ENCODE data around the gene KCNIP3. TPM values are rescaled to one million over a fixed set of nuclear protein-coding genes. Genes with fewer than 3 reads are reported as not detected.

The KCNIP3 gene
- total RNA-seq, 1 donor from 2014 or later, result 0.39 TPM

- Mint-ChIP-seq H3K27me3 (ENCODE audit: low read depth) (no peaks in the 10 kb centered on the region), H3K4me3 (ENCODE audit: low read depth) (no peak overlapping the region), H3K27ac (no peak overlapping the region), H3K36me3 (ENCODE audit: low read depth) (no peaks in the 10 kb centered on the region), H3K4me1 (ENCODE audit: low read depth) (no peaks in the 10 kb centered on the region), H3K9me3 (no peaks in the 10 kb centered on the region)
- no peak for DNase-seq (ENCODE audit: low spot score)
- intact Hi-C loops (cut with micrococcal nuclease), result no loop called here
Measured at GRCh38 chr2:95305380-95306061, 8.4 kb downstream of the KCNIP3 start.

- DNase-seq (ENCODE audit: low spot score), result no peak
- intact Hi-C loops (cut with micrococcal nuclease), result no loop called here
- H3K36me3 Mint-ChIP-seq (ENCODE audit: low read depth), result no peaks in the 10 kb centered on the region
- no peaks in the 10 kb centered on the region for H3K27me3 Mint-ChIP-seq (ENCODE audit: low read depth)
- no peak overlapping the region for H3K27ac Mint-ChIP-seq
- no peaks in the 10 kb centered on the region for H3K9me3 Mint-ChIP-seq
- H3K4me3 Mint-ChIP-seq (ENCODE audit: low read depth), result no peak overlapping the region
- H3K4me1 Mint-ChIP-seq (ENCODE audit: low read depth), result no peaks in the 10 kb centered on the region
Measured at GRCh38 chr2:95306336-95306895, 9.3 kb downstream of the KCNIP3 start.

- H3K4me3 Mint-ChIP-seq (ENCODE audit: low read depth), result no peak overlapping the region
- no peaks in the 10 kb centered on the region for H3K27me3 Mint-ChIP-seq (ENCODE audit: low read depth)
- H3K27ac Mint-ChIP-seq, result no peak overlapping the region
- intact Hi-C loops (cut with micrococcal nuclease), result no loop called here
- H3K9me3 Mint-ChIP-seq, result no peaks in the 10 kb centered on the region
- H3K36me3 Mint-ChIP-seq (ENCODE audit: low read depth), result no peaks in the 10 kb centered on the region
- H3K4me1 Mint-ChIP-seq (ENCODE audit: low read depth), result no peaks in the 10 kb centered on the region
- DNase-seq (ENCODE audit: low spot score), result no peak
Measured at GRCh38 chr2:95307036-95307435, 9.9 kb downstream of the KCNIP3 start.

GRCh38 chr2:95307878-95308277 lies 10.7 kb downstream of the KCNIP3 start:
- Mint-ChIP-seq H3K4me1 (ENCODE audit: low read depth) (no peaks in the 10 kb centered on the region), H3K4me3 (ENCODE audit: low read depth) (no peak overlapping the region), H3K36me3 (ENCODE audit: low read depth) (no peaks in the 10 kb centered on the region), H3K27ac (no peak overlapping the region), H3K9me3 (no peaks in the 10 kb centered on the region), H3K27me3 (ENCODE audit: low read depth) (no peaks in the 10 kb centered on the region)
- intact Hi-C loops (cut with micrococcal nuclease), result no loop called here
- no peak for DNase-seq (ENCODE audit: low spot score)

- Mint-ChIP-seq H3K4me3 (ENCODE audit: low read depth) (no peak overlapping the region), H3K27me3 (ENCODE audit: low read depth) (no peaks in the 10 kb centered on the region), H3K36me3 (ENCODE audit: low read depth) (no peaks in the 10 kb centered on the region), H3K4me1 (ENCODE audit: low read depth) (no peaks in the 10 kb centered on the region), H3K9me3 (no peaks in the 10 kb centered on the region), H3K27ac (no peak overlapping the region)
- no peak for DNase-seq (ENCODE audit: low spot score)
- intact Hi-C loops (cut with micrococcal nuclease), result no loop called here
Measured at GRCh38 chr2:95308426-95308990, 11.4 kb downstream of the KCNIP3 start.

GRCh38 chr2:95309599-95309998 lies 12.5 kb downstream of the KCNIP3 start:
- DNase-seq (ENCODE audit: low spot score), result no peak
- no peak overlapping the region for H3K27ac Mint-ChIP-seq
- no peaks in the 10 kb centered on the region for H3K27me3 Mint-ChIP-seq (ENCODE audit: low read depth)

GRCh38 chr2:95310216-95310615 lies 13.1 kb downstream of the KCNIP3 start:
- Mint-ChIP-seq H3K9me3 (no peaks in the 10 kb centered on the region), H3K4me3 (ENCODE audit: low read depth) (no peak overlapping the region), H3K27me3 (ENCODE audit: low read depth) (no peaks in the 10 kb centered on the region), H3K4me1 (ENCODE audit: low read depth) (no peaks in the 10 kb centered on the region), H3K36me3 (ENCODE audit: low read depth) (no peaks in the 10 kb centered on the region), H3K27ac (no peak overlapping the region)
- DNase-seq (ENCODE audit: low spot score), result no peak
- intact Hi-C loops (cut with micrococcal nuclease), result no loop called here

More at GRCh38 chr2:95309599-95309998, 12.5 kb downstream of the KCNIP3 start:
- intact Hi-C loops (cut with micrococcal nuclease), result no loop called here
- no peaks in the 10 kb centered on the region for H3K4me1 Mint-ChIP-seq (ENCODE audit: low read depth)
- no peaks in the 10 kb centered on the region for H3K36me3 Mint-ChIP-seq (ENCODE audit: low read depth)
- no peak overlapping the region for H3K4me3 Mint-ChIP-seq (ENCODE audit: low read depth)
- H3K9me3 Mint-ChIP-seq, result no peaks in the 10 kb centered on the region

- no peaks in the 10 kb centered on the region for H3K36me3 Mint-ChIP-seq (ENCODE audit: low read depth)
Measured at GRCh38 chr2:95310651-95311050, 13.5 kb downstream of the KCNIP3 start.

GRCh38 chr2:95311815-95312542 lies 14.8 kb downstream of the KCNIP3 start:
- intact Hi-C loops (cut with micrococcal nuclease), result no loop called here
- Mint-ChIP-seq H3K36me3 (ENCODE audit: low read depth) (no peaks in the 10 kb centered on the region), H3K27me3 (ENCODE audit: low read depth) (no peaks in the 10 kb centered on the region), H3K27ac (no peak overlapping the region), H3K4me1 (ENCODE audit: low read depth) (no peaks in the 10 kb centered on the region), H3K9me3 (no peaks in the 10 kb centered on the region), H3K4me3 (ENCODE audit: low read depth) (no peak overlapping the region)
- no peak for DNase-seq (ENCODE audit: low spot score)

More at GRCh38 chr2:95310651-95311050, 13.5 kb downstream of the KCNIP3 start:
- Mint-ChIP-seq H3K4me1 (ENCODE audit: low read depth) (no peaks in the 10 kb centered on the region), H3K27ac (no peak overlapping the region), H3K4me3 (ENCODE audit: low read depth) (no peak overlapping the region), H3K9me3 (no peaks in the 10 kb centered on the region), H3K27me3 (ENCODE audit: low read depth) (no peaks in the 10 kb centered on the region)
- no peak for DNase-seq (ENCODE audit: low spot score)
- intact Hi-C loops (cut with micrococcal nuclease), result no loop called here

GRCh38 chr2:95312543-95313201 lies 15.5 kb downstream of the KCNIP3 start:
- H3K36me3 Mint-ChIP-seq (ENCODE audit: low read depth), result no peaks in the 10 kb centered on the region
- intact Hi-C loops (cut with micrococcal nuclease), result no loop called here
- no peak for DNase-seq (ENCODE audit: low spot score)
- no peaks in the 10 kb centered on the region for H3K27me3 Mint-ChIP-seq (ENCODE audit: low read depth)
- no peaks in the 10 kb centered on the region for H3K4me1 Mint-ChIP-seq (ENCODE audit: low read depth)
- no peak overlapping the region for H3K27ac Mint-ChIP-seq
- H3K4me3 Mint-ChIP-seq (ENCODE audit: low read depth), result no peak overlapping the region
- no peaks in the 10 kb centered on the region for H3K9me3 Mint-ChIP-seq

- no peak for DNase-seq (ENCODE audit: low spot score)
- Mint-ChIP-seq H3K9me3 (no peaks in the 10 kb centered on the region), H3K4me3 (ENCODE audit: low read depth) (no peak overlapping the region), H3K27me3 (ENCODE audit: low read depth) (no peaks in the 10 kb centered on the region), H3K4me1 (ENCODE audit: low read depth) (no peaks in the 10 kb centered on the region), H3K36me3 (ENCODE audit: low read depth) (no peaks in the 10 kb centered on the region), H3K27ac (no peak overlapping the region)
- intact Hi-C loops (cut with micrococcal nuclease), result no loop called here
Measured at GRCh38 chr2:95313296-95314131, 16.4 kb downstream of the KCNIP3 start.

- H3K27ac Mint-ChIP-seq, result no peak overlapping the region
- H3K9me3 Mint-ChIP-seq, result no peaks in the 10 kb centered on the region
- H3K36me3 Mint-ChIP-seq (ENCODE audit: low read depth), result no peaks in the 10 kb centered on the region
- no peaks in the 10 kb centered on the region for H3K27me3 Mint-ChIP-seq (ENCODE audit: low read depth)
- no peaks in the 10 kb centered on the region for H3K4me1 Mint-ChIP-seq (ENCODE audit: low read depth)
- no peak for DNase-seq (ENCODE audit: low spot score)
- intact Hi-C loops (cut with micrococcal nuclease), result no loop called here
- H3K4me3 Mint-ChIP-seq (ENCODE audit: low read depth), result no peak overlapping the region
Measured at GRCh38 chr2:95314598-95314963, 17.4 kb downstream of the KCNIP3 start.

Data from activated T-helper 2 cell treated with anti-CD3 and anti-CD28 coated beads, Interferon-gamma antibody, Interleukin-2, Interleukin-4, amounts not matched to agents 10 μg/mL and 5 μg/mL and 100 μg/mL, durations not matched to agents 14 hours and 24 hours and 36 hours (primary cell).